ENCODE measurements around the gene IL17B. TPM values are rescaled to one million over a fixed set of nuclear protein-coding genes. Genes with fewer than 3 reads are reported as not detected.

IL17B gene
- total RNA-seq, 2 experiments from 2014 or later, result not detected

- BruUV-seq (replicated peaks), result no TSS peak
- H4K20me1 ChIP-seq (ENCODE audit: insufficient read depth, low read length), result no peaks in the 10 kb centered on the region
- ChIA-PET CTCF (ENCODE audit: unreplicated experiment) (no interaction called here), POLR2A (no interaction called here)
- H3K4me3 ChIP-seq (ENCODE audit: low read depth, low read length, poor library complexity, severe bottlenecking), result no peak overlapping the region
- no peaks in the 10 kb centered on the region for H3K9me2 ChIP-seq (ENCODE audit: insufficient read depth, low read length)
- H3K36me3 ChIP-seq (ENCODE audit: insufficient read depth, low read length), result no peaks in the 10 kb centered on the region
- TF ChIP-seq CTCF (conservative IDR thresholded peaks at IDR 0.05; ENCODE audit: low read length), result no peak
- TF ChIP-seq EZH2phosphoT487 (IDR thresholded peaks at IDR 0.05; ENCODE audit: borderline replicate concordance, low read depth, low read length), result no peak
- H2AFZ ChIP-seq (ENCODE audit: low read length), result no peak overlapping the region
- intact Hi-C loops (cut with micrococcal nuclease; ENCODE audit: unreplicated experiment), result no loop called here
- H3K9me3 ChIP-seq (ENCODE audit: low read length), result no peaks in the 10 kb centered on the region
- no peak overlapping the region for H3K27ac ChIP-seq (ENCODE audit: low read depth, low read length, poor library complexity, severe bottlenecking)
- H3K4me1 ChIP-seq (ENCODE audit: insufficient read depth, low read length, poor library complexity, severe bottlenecking), result no peaks in the 10 kb centered on the region
- no peak for DNase-seq (ENCODE audit: low spot score)
- H3K4me2 ChIP-seq (ENCODE audit: low read length), result no peak overlapping the region
- no peaks in the 10 kb centered on the region for H3K79me2 ChIP-seq (ENCODE audit: insufficient read depth, low read depth, low read length)
These were observed 31.8 kb upstream of the IL17B start for GRCh38 chr5:149410721-149411432.

DNA sequence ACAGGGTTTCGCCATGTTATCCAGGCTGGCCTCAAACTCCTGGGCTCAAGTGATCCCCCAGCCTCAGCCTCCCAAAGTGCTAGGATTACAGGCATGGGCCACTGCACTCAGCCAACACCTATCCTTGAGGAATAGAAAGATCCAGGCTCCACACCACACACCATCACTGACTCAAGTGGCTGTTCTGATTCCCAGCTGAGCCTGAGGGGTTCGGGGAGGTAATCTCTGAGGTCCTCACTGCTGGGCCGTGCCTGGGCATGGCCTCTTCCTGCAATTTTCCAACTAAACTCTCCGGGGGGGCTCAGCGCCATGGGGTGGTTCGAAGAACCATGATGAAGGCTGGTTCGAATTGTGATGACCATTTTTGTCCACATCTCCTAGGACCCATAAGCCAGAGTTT is 31.0 kb upstream of the IL17B start:
- intact Hi-C loops (cut with micrococcal nuclease; ENCODE audit: unreplicated experiment), result no loop called here
- DNase-seq (ENCODE audit: low spot score), result no peak

More for the DNA sequence above, 31.0 kb upstream of the IL17B start:
- Histone ChIP-seq H3K79me2 (ENCODE audit: insufficient read depth, low read depth, low read length) (no peaks in the 10 kb centered on the region), H3K4me2 (ENCODE audit: low read length) (no peak overlapping the region), H3K9me3 (ENCODE audit: low read length) (no peaks in the 10 kb centered on the region), H4K20me1 (ENCODE audit: insufficient read depth, low read length) (no peaks in the 10 kb centered on the region), H3K36me3 (ENCODE audit: insufficient read depth, low read length) (no peaks in the 10 kb centered on the region), H3K4me1 (ENCODE audit: insufficient read depth, low read length, poor library complexity, severe bottlenecking) (no peaks in the 10 kb centered on the region), H2AFZ (ENCODE audit: low read length) (no peak overlapping the region), H3K4me3 (ENCODE audit: low read depth, low read length, poor library complexity, severe bottlenecking) (no peak overlapping the region), H3K9me2 (ENCODE audit: insufficient read depth, low read length) (no peaks in the 10 kb centered on the region), H3K27ac (ENCODE audit: low read depth, low read length, poor library complexity, severe bottlenecking) (no peak overlapping the region)
- ChIA-PET POLR2A (no interaction called here), CTCF (ENCODE audit: unreplicated experiment) (no interaction called here)
- BruUV-seq (replicated peaks), result no TSS peak
- no peak for TF ChIP-seq EZH2phosphoT487 (IDR thresholded peaks at IDR 0.05; ENCODE audit: borderline replicate concordance, low read depth, low read length)
- TF ChIP-seq CTCF (conservative IDR thresholded peaks at IDR 0.05; ENCODE audit: low read length), result no peak

Data from OCI-LY7 (cell line).